ENCODE measurements around the gene EXOC2.

Gene EXOC2

GRCh38 chr6:503610-504362 lies 189.2 kb downstream of the EXOC2 start:
- in situ Hi-C loops (cut with MboI; ENCODE audit: low sequenced_read_pairs) = no loop called here

GRCh38 chr6:502761-503160 lies 190.2 kb downstream of the EXOC2 start:
- in situ Hi-C loops (cut with MboI; ENCODE audit: low sequenced_read_pairs) = no loop called here

DNA sequence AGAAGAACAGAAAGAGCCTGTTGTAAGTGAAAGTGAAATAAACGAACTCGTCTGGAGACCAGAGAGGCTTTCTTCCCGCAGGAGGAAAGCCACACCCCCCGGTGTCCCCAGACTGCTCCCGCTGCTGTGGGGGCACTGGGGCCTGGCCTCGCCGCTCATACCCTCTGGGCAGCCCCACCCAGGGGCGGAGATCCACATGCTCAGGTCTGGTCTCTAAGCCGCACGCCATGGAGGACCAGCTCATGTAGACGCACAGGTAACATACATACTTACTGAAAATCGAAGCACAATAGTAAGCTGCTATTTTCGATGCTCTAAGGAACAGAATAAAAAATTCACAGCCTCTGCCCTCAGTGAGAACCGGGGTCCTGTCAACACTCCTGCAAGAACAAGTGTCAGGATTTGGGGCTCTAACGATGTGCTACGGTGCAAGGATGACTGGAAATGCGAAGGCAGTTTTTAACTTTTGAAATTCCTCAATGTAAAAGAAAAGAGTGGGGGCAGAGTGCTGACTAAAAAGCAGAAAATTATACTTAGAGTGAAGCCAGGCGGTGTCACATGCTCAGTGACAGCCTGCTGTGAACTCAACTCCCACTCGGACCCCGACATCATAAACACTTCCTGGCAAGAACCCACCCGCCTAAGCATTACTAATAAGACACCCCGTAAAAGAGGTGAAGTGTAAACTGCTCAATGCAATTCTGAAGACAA lies 190.9 kb downstream of the EXOC2 start:
- in situ Hi-C loops (cut with MboI; ENCODE audit: low sequenced_read_pairs) = no loop called here

DNA sequence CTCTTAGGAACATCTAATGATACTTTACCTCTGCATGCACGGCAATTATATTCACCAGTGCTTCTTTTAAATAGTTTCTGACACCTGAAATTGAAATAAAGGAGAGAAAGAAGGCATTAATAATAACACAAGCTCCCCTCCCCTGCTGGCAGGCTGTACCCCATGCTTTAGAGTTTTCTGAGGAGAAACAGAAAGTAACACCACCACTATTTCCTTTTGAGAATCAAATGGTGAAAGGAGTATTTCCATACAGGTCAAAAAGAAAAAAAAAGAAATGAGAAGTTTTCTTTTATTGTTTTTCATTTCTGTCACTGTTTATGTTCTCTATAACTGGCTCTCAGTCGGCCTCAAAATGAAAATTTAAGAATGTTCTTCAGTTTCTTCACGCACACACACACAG lies 193.3 kb downstream of the EXOC2 start:
- in situ Hi-C loops (cut with MboI; ENCODE audit: low sequenced_read_pairs) = no loop called here

DNA sequence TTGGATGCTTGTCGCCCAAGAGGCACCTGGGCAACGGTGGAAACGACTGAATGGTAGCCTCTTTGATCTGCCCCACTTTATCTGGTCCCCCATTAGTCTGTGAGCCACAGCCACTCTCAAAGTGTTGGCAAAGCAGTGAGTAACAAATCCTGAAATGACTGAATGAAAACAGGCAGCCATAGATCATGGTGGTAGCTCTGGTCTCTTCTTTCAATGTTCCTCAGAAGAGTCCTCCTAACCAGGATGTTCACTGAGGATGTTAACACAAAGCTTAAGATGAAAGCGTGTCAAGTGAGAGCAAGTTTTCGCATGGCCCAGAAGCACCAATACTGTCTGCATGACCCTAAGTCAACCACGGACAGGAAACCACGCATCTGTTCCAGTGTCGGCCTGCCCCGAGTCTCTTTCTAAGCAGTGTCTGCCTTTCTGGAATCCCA lies 194.1 kb downstream of the EXOC2 start:
- in situ Hi-C loops (cut with MboI; ENCODE audit: low sequenced_read_pairs) = no loop called here

GRCh38 chr6:497258-497657 lies 195.7 kb downstream of the EXOC2 start:
- in situ Hi-C loops (cut with MboI; ENCODE audit: low sequenced_read_pairs) = no loop called here

DNA sequence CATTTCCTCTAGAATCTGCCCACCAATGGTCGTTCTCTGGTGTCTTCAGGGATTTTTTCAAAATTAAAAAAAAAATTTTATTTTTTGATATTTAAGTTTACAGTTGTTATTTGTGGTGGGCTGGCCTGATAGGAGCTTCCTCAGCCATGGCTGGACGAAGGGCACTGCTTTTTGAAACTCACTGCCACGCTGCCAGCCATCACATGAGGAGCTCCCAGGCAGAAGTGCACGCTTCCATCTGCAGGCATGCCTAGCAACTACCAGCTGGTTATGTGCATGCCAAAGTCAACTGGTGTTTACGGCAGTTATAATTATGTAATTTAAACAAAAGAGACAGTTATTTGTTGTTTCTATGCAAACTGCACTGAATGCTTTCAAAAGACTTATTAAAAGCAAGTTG lies 196.3 kb downstream of the EXOC2 start:
- in situ Hi-C loops (cut with MboI; ENCODE audit: low sequenced_read_pairs) = no loop called here

GRCh38 chr6:494394-494793 lies 198.5 kb downstream of the EXOC2 start:
- in situ Hi-C loops (cut with MboI; ENCODE audit: low sequenced_read_pairs) = no loop called here

DNA sequence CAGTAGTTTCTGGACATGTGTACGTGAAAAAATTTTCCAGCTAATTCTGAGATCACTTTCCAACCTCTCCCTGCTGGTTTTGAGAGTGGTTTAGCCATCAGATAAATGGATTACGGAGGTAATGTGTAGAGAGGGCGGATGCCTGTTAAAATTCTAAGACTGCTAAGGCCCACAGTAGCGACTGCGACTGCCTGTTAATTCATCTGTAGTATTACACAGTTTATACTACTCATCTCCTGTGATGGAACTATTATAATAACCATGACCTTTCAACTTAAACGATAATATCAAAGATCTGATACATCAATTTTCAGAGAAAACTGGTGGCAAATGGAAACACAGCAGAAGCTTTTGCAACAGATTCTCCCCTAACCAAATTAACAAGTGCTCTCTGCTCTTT lies 199.1 kb downstream of the EXOC2 start:
- in situ Hi-C loops (cut with MboI; ENCODE audit: low sequenced_read_pairs) = no loop called here

GRCh38 chr6:492816-493414 lies 200.0 kb downstream of the EXOC2 start:
- in situ Hi-C loops (cut with MboI; ENCODE audit: low sequenced_read_pairs) = no loop called here

GRCh38 chr6:492178-492577 lies 200.8 kb downstream of the EXOC2 start:
- in situ Hi-C loops (cut with MboI; ENCODE audit: low sequenced_read_pairs) = no loop called here

DNA sequence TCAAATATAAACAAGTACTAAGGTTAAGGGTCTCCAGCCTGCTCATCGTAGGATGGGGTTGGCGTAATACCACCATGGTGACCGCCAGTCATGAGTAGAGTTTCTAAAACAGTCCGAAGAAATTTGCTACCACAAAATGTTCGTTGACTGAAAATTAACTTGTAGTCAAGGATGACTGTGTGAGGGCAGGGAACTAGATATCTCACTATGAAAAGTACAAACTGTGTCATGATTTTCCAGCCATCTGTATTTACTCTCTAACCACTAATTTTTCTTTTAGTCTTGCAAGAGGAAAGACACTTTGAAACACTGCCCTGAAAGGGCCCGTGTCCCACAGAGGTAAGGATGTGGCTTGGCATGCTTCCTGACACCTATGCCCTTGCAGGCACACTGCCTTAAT lies 201.7 kb downstream of the EXOC2 start:
- in situ Hi-C loops (cut with MboI; ENCODE audit: low sequenced_read_pairs) = no loop called here

GRCh38 chr6:490251-491037 lies 202.5 kb downstream of the EXOC2 start:
- in situ Hi-C loops (cut with MboI; ENCODE audit: low sequenced_read_pairs) = no loop called here

DNA sequence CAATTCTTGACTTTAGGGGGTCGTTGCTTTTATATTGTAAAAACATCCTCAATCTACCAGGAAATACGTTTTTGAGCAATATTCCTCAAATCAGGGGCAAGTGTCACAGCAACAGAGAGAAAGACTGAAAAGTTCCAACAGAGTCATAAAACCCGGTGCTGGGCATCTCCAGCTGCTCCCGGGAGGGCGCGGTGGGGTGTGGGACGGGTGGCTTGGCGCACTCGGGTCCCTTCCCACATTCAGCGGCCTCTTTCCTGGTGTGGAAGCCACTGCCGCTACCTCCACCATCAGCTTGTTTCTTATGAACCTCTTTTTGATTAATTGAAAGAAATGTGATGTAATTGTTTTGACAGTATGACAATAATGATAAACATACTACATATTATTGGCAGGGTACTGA lies 203.2 kb downstream of the EXOC2 start:
- in situ Hi-C loops (cut with MboI; ENCODE audit: low sequenced_read_pairs) = no loop called here

DNA sequence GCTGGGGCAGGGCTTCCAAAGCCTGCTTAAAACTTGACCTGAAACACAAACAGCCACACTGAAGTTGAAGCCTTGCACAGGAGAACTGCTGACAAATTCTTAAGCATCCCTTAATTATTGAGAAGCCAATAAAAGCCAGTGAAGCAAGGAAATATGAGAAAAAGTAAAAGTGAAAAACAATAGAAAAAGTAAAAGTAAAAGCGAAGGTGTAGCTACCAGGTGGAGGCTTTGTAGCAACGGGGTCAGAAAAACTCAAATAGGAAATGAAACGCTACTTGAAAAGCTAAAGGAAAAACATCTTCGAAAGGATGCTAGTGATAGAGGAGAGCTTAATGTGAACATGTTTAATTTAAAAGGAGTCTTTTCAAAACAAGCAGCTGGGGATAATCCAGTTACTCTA lies 203.9 kb downstream of the EXOC2 start:
- in situ Hi-C loops (cut with MboI; ENCODE audit: low sequenced_read_pairs) = no loop called here

DNA sequence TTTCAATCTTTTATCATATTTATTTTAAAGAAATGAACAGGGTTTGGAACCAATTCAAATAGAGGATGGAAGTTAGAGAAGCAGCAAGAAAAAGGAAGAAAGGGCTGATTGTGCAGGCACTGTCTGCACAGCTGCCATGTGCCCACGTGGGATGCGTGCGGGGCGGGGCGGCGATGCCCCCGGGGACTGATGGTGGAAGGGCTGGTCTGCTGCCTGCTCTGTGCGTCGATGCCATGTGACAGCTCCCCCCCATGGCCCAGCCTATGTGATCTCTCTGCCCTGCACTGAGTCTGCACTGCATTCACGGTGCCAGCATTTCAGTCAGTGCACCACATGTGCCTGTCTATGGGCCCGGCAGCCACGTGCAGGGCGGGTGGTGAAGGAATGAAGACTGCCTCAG lies 205.0 kb downstream of the EXOC2 start:
- in situ Hi-C loops (cut with MboI; ENCODE audit: low sequenced_read_pairs) = no loop called here

- in situ Hi-C loops (cut with MboI; ENCODE audit: low sequenced_read_pairs) = no loop called here
Measured at GRCh38 chr6:485655-486170, 207.2 kb downstream of the EXOC2 start.

GRCh38 chr6:484746-485145 lies 208.2 kb downstream of the EXOC2 start:
- in situ Hi-C loops (cut with MboI; ENCODE audit: low sequenced_read_pairs) = no loop called here

DNA sequence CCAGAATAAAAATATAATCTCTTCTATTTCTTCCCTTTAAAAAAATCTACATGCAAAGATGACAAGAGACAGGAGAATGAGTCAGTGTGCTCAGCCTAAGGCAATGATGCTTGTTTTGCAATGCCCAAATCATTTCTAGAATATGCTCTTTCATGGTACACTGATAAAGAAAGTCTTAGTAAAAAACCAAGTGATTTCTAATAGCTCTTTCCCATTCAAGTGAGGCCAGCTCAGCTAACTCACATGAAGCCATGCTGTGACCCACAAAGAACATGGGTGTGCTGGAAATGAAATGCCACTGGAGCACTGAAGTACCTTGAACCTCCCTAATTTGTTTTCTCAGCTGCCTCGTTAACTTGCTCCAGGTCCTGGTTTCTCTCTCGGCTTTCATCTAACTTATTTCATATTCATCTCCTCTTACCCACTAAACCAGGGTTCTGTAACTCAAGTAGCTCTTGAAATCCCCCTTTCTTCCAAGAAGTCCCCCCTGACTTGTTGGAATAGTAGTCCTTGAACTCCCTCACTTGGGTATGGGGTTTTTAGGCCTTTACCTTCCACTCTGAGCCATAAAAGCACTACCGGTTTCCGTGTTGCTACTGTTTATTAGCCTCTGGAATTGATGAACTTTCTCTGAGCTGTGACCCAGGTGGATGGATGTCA lies 208.7 kb downstream of the EXOC2 start:
- in situ Hi-C loops (cut with MboI; ENCODE audit: low sequenced_read_pairs) = no loop called here

DNA sequence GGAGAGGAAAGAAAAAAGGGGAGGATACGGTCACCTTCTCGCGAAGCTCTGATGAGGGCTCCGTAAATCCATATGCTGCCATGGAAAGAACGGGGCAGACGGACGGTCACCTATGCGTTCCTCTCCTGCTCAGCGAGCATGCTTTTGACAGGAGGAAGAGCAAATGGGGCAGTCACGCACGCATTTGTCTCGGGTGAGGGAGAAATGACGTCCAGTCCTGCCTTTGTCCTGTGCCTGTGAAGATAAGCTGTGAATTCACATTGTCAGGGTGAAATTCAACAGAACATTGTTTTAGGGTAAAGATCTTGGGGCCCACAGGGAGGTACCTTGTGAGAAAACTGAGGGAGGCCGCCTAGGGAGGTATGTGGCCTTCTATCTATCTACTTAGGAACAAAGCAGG lies 217.6 kb downstream of the EXOC2 start:
- in situ Hi-C loops (cut with MboI; ENCODE audit: low sequenced_read_pairs) = no loop called here
